Fibroblast of skin of scalp (primary cell): ENCODE results near the gene RACK1.
"Not testable (repeated sequence)": the region's sequence is repeated elsewhere in the genome, so short reads cannot be mapped to it uniquely, and the experiment has no call there.

Experiments used
- DNase-seq: peaks from one replicate; pipeline ENCODE4 v3.0.0-alpha.2; 2013

RACK1 gene

DNA sequence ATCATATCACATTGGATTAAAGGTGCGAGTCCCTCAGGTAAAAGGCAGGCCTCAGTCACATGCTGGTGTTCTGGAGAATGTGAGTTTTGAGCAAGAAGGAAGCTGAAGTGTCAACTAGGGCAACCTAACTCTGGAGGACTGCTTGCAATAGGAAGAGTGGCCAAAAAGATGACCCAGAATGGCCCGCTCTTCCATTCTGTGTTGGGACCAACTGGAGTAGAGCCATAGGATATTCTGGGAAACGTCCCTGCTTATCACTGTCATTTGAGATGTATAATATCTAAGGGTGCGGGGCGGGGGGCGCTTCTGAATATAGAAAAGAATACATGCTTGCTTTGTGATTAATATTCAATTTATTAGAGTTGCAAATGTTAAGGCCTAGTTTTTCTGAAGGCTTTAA, 31.6 kb downstream of the RACK1 start:
- DNase-seq, result no peak

DNA sequence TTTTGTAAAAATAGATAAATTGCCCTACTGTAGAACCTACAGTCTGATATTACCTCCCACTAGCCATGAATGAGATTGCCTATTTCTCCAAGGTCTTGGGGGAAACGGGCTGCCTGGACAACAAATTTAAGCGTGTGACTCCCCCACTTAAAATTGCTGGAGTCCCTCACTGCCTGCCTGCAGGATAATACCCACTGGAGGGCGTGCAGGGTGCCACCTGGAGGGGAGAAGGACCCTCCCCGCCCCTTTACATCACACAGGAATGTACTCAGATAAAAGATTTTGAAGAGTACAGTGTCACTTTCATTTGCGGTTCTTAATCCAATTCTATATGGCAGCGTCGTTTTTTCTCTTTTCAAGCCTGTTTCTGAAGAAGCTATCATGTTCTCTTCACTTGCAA, 32.5 kb downstream of the RACK1 start:
- no peak for DNase-seq

DNA sequence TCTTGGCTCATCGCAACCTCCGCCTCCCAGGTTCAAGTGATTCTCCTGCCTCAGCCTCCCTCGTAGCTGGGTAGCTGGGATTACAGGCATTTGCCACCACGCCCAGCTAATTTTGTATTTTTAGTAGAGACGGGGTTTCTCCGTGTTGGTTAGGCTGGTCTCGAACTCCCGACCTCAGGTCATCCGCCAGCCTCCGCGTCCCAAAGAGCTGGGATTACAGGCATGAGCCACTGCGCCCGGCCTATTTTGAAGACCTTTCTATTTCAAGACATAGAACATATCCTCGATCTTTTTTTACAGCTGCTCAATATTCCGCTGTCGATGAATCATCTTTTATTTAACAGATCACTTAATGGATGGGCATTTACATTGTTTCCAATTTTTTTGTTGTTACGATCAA, 33.0 kb downstream of the RACK1 start:
- not testable (repeated sequence) for DNase-seq

DNA sequence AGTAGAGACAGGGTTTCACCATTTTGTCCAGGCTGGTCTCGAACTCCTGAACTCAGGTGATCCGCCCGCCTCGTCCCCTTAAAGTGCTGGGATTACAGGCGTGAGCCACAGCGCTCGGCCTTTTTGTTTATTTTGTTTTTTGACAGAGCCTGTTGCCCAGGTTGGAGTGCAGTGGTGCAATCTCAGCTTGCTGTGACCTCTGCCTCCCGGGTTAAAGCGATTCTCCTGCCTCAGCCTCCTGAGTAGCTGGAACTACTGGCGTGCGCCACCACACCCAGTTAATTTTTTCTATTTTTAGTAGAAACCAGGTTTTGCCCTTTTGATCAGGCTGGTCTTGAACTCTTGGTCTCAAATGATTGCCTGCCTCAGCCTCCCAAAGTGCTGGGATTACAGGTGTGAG, 33.6 kb downstream of the RACK1 start:
- DNase-seq, result not testable (repeated sequence)

DNA sequence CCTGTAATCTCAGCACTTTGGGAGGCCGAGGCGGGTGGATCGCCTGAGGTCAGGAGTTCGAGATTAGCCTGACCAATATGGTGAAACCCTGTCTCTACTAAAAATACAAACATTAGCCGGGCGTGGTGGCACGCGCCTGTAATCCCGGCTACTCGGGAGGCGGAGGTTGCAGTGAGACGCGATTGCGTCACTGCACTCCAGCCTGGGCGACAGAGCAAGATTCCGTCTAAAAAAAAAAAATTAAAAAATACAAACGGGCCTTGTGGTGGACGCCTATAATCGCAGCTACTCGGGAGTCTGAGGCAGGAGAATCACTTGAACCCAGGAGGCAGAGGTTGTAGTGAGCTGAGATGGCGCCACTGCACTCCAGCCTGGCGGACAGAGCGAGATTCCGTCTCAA, 34.7 kb downstream of the RACK1 start:
- not testable (repeated sequence) for DNase-seq

DNA sequence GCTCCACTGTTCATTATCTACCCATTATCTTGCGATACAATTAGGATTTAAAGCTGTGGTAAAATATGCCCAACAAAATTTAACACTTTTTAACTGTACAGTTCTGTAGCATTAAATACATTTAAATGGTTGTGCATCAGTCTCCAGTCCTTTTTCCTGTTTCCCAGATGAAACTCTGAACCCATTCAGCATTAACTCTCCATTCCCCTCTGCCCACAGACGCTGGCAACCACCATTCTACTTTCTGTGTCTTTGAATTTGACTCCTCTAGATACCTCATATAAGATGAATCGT, 35.8 kb downstream of the RACK1 start:
- no peak for DNase-seq

DNA sequence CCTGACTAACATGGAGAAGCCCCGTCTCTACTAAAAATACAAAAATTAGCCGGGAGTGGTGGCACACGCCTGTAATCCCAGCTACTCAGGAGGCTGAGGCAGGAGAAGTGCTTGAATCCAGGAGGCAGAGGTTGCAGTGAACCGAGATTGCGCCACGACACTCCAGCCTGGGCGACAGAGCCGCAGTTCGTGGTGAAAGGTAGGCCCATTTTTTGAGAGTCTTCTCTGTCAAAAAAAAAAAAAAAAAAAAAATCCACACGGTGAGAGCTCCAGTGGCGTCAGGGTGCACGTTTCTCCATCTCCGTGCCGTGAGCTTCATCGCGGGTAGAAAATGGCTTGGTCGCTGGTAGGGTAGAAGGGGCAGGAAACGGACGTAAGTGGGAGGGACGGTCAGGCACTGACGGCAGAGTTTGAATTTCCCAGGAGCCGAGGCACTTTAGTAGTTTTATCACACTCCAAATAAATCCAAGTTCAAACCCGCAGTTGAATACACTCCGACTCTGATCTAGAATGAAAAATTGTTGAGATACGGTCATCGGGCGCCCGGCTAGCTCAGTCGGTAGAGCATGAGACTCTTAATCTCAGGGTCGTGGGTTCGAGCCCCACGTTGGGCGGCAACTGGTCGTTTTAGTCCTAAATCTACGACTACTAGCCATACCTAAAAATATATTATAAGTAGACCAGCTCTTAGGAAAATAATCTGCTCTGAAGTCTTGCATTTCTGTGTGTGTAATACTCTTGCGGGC, 36.3 kb downstream of the RACK1 start:
- peak; percentile 95 for DNase-seq

DNA sequence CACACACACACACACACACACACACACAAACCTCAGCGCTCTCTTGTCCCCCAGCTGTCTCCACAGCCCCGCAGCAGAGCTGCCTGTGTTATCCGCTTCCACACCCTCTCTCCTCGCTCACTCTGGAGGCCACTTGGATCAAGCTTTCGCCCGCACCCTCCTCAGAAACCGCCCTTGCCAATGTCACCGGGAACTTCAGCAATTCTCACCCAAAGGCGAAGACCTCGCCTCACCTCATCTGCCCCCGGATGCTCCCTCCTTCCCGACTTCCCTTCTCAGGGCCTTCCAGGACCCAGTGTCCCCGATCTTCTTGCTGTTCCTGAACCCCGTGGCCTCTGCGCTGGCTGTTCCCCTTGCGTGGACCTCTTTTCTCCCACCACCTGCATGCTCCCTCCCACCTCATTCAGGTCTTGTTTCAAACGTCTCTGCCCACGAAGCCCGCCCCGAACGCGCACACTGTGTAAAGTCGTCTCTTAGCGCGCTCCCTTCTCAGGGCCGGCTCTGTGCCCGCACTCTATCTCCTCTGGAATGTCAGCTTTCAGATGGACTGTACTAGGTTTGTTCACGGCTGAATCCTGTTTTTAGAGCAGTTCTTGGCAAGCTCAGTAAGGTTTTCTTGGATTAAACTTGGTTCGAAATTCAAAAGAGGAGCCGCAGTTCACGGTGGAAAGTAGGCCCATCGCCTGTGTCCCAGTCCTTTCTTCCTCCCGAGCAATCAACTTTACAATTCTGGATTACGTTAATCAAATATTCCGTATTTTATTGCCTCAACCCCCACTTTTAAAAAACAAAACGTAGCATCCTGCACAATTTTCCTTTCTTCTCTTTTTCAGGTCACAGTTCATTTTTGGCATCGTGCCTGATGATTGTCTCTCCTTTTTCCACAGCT, 37.7 kb downstream of the RACK1 start:
- DNase-seq, result no peak

DNA sequence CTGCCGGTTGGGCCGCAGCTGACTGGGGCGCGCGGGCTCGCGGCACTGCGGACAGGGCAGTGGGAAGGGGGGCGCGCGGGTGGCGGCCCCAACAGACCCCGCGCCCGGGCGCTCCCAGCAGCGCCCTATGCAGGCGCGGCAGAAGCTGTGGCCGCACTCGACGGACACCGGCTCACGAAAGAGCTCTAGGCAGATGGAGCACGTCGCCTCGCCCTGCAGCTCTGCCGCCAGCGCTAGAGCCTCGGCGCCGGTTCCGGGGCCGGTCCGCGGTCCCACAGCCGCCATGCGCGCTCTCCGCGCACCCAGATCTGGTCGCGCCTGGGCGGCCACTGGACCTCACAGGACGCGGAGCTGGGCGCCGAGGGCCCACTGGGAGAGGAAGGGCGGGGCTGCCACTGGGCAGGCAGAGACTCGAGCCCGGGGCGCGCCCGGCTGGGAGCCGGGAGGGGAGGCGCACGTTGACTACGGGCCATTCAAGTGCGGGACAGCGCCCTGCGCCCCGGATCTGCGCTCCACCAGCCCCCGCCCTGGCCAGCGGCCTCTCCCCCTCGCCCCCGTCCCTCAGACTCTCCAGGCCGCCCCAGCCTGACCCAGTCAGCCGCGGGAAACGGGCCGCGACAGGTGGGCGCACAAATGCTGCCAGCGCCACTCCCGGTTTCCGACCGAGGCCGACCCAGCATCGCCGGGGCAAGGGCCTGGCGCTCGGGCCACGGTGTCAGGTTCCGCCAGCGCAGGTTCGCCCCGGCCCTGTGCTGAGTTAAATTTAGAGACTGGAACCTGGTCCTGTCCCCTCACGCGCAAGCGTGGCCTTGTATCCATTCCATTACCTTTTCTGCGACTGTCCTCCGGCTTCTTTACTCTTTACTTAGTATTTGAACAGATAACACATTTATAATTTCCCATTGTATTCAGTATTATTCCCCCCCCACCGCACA, 38.6 kb downstream of the RACK1 start, which contains the start of gene TRIM7:
Gene TRIM7, minus strand, starts transcription at position 371 of the 935 bp plus-strand sequence. Its CDS starts 86 bp downstream, at position 285.
- peak; percentile 50 for DNase-seq

DNA sequence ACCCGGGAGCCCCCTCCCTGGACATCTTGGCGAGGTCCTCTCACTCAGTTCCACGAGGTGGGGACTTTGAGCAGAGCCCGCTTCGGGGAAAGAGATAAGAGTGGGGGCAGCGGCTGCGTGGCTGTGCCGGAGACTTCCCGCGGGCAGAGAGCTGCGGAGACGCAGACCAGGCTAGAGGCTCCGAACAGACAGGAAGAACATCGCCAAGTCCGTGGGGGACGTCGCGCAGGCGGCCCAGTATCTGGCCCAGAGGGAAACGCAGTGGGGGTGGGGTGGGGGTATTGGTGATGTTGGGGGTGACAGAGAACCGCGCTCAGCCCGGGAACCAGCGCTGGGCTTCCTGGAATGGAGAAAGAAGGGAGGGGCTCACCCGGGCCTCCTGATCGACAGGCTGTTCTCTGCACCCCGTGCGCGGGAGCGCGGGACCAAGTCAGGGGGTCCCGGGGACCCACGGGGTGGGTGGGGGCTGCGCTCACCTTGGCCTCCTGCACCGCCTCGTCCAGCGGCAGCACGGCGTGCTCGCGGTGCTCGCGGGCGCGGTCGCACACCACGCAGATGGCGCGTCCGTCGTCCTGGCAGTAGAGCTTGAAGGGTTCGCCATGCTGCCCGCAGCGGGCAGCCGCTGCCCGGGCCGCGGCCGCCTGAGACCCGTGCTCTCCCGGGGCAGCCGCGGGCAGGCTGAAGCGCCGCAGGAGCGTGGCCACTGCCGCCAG, 39.4 kb downstream of the RACK1 start:
- peak; percentile 45 for DNase-seq

DNA sequence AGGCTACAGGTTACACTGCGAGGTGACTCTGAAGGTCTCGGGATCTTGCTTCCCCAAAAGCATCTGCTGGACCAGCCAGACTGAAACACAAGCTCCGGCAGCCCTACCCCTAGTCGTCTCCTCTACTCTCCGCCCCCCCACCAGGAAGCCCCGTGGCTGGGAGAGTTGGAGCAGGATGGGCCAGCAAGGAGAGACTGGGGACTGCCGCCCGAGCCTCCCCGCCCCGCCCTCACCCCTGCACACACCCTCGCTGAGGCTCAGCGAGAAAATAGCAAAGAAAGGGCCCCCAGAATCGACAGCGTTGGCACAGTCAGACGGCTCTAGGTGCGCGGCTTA, 40.0 kb downstream of the RACK1 start:
- no peak for DNase-seq

DNA sequence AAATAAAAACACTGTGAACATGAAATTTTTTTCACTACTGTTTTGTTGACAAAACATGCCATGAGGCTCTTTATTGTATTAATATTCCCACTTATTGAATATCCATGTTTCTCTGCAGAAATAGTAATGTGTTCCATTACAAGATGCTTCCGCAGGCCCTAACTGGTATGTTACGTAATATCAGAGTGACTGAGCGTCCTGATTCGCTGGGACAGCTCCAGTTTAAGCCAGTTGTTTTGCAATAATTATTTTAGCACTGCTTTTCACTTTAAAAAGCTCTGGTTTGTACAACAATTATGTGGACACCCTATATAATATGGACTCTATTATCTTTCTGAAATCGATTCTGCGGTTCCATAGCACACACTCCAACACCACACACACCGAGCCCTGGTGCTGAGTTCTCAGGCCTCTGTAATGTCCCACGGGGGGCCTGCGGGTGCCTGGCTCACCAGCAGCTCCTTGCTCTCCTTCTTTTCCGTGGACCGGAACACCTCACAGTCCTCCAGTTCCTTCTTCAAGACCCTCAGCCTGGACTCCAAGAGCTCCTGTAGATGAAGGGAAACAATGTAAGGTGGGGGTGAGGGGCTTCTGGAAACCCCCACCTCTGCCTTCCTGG, 40.5 kb downstream of the RACK1 start:
- no peak for DNase-seq

DNA sequence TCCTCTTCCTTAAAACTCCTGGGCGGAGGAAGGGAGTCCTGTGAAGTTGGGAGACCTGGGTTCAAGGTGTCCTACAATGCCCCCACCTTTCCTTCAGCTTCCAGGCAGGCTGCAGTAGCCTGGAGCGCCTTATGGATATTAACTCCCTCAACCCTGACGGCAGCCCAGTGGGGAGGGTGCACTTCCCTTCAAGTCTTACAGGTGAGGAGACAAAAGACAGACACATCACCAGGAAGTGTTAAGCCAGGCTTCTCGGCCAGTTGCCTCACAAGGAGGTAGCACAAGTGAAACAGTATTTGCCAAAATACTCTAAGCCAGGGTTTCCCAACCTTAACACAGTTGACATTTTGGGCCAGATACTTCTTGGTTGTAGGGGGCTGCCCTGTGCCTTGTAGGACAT, 42.9 kb downstream of the RACK1 start:
- no peak for DNase-seq

DNA sequence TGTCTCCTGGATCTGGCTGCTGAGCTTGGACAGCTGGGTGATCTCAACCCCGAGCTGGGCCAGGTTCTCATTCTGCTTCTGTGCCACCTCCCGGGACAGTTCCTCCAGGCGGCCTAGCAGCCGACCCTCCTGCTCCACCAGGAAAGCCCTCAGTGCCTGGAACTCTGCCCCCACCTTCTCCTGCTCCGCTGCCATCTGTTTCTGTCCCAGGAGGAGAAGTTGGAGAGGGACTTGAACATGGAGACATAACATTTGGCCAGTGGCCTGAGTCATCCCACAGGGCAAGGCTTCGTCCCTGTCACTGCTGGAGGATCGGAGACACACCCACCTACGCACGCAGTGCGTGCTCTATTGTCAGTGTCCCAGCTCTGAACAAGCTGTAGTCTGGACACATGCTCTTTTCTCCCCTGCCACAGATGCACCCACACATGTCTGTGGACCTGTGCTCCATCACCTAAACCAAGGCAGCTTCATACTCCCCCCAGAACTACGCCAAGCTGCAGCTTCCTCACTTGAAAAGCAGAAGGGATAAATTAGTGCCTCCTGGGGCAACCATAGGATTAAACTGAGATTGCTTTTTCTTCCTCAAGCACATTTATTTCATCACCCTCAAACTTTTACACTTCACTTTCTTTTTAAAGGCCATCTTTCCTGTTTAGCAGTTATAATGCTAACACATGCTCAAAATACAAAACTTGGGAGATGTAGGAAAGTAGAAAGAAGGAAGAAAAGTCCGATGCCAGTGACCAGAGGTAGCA, 43.6 kb downstream of the RACK1 start:
- no peak for DNase-seq

DNA sequence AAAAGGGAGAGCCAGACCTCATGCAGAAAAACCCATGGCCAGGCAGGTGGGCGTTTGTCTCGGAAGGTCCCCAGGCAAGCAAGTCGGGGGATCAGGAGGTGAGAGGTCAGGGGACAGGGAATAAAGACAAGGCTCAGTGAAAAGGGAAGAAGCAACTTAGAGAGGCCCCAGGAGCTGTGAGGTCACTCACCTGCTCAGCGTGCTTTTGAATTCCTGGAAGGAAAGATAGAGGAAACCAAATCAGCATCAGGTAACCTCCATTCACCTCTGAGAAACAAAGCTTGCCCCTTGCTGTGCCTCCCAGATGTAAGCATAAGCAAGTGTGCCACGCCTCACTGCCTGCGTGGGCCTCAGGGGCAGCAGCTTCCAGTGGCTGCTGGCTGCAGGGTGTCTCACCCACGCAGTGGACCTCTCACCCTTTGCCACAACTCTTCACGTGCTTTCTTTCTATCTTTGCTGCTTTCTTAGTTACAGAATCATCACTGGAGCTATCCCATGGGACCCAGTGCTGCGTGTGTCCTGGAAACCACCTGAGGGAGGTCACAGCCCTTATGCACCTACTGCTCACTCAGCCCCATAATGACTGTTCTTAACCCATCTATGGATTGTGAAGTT, 44.7 kb downstream of the RACK1 start:
- DNase-seq, result no peak

DNA sequence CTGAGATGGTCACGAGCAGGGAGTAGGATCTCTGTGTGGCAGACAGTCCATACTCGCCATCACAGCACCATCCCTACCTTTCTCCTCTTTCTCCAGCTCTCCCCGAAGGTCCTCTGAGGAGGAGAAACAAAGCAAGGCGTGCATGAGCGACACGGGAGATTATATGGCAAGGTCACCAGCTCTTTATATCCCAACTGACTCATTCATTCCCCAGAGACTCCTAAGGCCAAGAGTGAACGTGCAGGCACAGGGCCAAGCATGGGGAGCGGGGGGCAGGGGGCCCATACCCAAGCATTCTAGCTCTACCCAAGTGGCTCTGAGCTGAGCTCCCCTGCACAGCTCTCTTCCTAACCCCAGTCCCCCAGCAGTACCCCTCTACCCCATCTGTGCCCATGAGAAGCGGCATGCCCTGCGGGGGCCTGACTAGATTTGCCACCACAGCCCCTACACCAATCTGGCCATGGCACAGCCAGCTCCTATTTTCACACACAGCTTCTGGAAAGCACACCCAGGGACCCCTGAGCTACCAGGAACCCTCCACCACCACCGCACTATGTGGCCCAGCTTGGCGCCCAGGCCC, 45.5 kb downstream of the RACK1 start:
- peak; percentile 33 for DNase-seq

DNA sequence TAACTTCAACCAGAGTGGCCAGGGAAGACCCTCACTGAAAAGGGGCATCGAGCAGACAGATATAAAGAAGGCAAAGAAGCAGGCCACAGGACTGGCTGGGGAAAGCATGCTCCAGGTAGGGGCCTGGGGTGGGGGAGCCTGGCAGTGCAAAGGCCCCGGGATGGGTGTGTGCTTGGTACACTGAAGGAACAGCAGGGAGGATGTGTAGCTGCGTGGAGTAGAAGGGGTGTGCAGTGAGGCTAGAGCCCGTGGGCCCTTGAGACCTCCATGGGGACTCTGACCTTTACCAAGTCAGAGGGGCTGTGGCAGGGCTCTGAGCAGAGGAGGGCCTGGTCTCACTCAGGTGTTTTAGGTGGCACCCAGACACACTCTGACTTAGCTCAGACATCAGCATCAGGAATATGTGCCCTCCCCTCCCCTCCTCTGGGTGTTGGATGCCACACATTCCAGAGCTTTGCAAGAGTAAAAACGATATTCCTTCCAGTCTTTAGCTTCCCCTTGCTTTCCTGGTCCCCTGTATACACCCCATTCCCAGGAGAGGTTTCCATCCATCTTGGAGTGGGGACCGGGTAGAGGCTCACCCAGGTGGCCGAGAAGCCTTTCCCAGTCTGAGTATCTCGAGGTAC, 46.3 kb downstream of the RACK1 start:
- peak; percentile 35 for DNase-seq

DNA sequence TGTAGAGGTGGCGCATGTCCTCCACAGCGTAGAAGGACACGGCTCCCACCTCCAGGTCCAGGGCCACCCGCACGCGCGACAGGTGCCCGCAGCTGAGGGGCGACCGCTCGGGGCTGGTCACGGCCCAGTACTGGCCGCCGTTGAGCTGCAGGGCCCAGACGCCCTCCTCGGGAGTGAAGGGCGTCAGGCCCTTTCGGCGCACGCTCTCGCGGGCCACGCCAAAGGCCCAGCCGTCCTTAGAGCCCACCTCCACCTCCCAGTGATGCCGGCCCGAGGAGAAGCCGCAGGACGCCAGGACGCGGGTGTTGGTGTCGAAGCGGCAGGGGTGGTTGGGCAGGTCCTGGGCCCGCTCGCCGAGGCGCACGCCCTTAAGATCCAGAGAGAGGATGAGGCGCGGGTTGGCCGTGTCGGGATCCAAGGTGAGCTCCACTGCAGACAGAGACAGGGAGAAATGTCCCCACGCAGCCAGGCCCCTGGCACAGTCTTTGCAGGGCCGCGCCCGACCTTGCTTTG, 48.4 kb downstream of the RACK1 start:
- no peak for DNase-seq

DNA sequence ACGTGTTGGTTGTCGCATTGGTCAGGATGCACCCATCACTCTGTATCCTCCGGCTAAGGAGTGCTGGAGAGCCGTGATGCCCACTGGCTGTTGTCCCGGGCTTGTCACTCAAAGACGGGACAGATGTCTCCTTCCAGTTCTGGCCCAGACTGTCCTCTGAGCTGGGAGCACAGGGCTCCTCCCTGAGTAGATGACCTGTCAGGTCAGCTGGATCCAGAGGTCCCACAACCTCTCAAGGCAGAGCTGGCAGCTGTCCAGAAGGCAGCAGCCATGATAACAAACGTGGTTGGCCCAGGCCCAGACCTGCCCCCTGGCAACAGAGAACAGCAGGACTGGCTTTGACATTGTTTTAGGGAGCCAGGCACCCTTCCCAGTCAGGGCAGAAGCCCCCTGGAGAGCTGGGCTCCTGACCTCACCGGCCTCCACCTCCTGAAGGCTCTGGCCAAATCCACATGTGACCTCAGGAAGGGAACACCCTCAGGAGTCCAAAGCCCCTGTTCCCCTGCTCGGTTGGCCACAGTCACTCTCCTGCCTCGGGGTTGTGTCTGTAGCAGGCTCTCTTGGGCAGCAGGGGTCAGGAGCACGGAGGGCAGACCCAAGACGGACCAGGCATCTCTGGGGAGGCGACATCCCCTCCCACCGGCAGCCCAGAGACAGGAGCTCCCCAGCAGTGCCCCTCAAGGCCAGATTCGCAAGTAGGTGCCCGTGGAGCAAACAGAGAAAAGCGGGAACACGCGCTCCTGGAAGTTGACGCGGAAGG, 49.0 kb downstream of the RACK1 start:
- no peak for DNase-seq
